ENCODE measurements around the gene PHIP.
A peak's percentile ranks its signal among the peaks of the same experiment; 100 is the strongest.

Gene PHIP

GRCh38 chr6:79081663-79082062 lies 3.6 kb upstream of the PHIP start:
- no peak for TF ChIP-seq CTCF (IDR thresholded peaks at IDR 0.05; ENCODE audit: low read depth, low read length)
- no peak overlapping the region for H3K4me3 ChIP-seq (ENCODE audit: low read depth, low read length)
- DNase-seq (ENCODE audit: low read depth, low spot score): no peak
- in situ Hi-C loops (cut with HindIII; ENCODE audit: low sequenced_read_pairs): no loop called here

- TF ChIP-seq CTCF (IDR thresholded peaks at IDR 0.05; ENCODE audit: low read depth, low read length): no peak
- peak; percentile 32 for DNase-seq (ENCODE audit: low read depth, low spot score)
- in situ Hi-C loops (cut with HindIII; ENCODE audit: low sequenced_read_pairs): no loop called here
- H3K4me3 ChIP-seq (ENCODE audit: low read depth, low read length): peak overlapping the region; percentile 77
These were observed 1.5 kb upstream of the PHIP start for GRCh38 chr6:79079561-79080041.

- TF ChIP-seq CTCF (IDR thresholded peaks at IDR 0.05; ENCODE audit: low read depth, low read length): no peak
- DNase-seq (ENCODE audit: low read depth, low spot score): no peak
- H3K4me3 ChIP-seq (ENCODE audit: low read depth, low read length): peak overlapping the region; percentile 77
- in situ Hi-C loops (cut with HindIII; ENCODE audit: low sequenced_read_pairs): no loop called here
These were observed 359 bp downstream of the PHIP start for GRCh38 chr6:79077715-79078074.

- in situ Hi-C loops (cut with HindIII; ENCODE audit: low sequenced_read_pairs): no loop called here
- H3K4me3 ChIP-seq (ENCODE audit: low read depth, low read length): peak overlapping the region; percentile 77
- peak; percentile 95 for DNase-seq (ENCODE audit: low read depth, low spot score)
- TF ChIP-seq CTCF (IDR thresholded peaks at IDR 0.05; ENCODE audit: low read depth, low read length): no peak
These were observed 1.0 kb downstream of the PHIP start for GRCh38 chr6:79076782-79077641.

- peak; percentile 43 for DNase-seq (ENCODE audit: low read depth, low spot score)
- H3K4me3 ChIP-seq (ENCODE audit: low read depth, low read length): peak overlapping the region; percentile 77
- in situ Hi-C loops (cut with HindIII; ENCODE audit: low sequenced_read_pairs): no loop called here
- TF ChIP-seq CTCF (IDR thresholded peaks at IDR 0.05; ENCODE audit: low read depth, low read length): no peak
These were observed 1.9 kb downstream of the PHIP start for GRCh38 chr6:79076160-79076559.

- in situ Hi-C loops (cut with HindIII; ENCODE audit: low sequenced_read_pairs): no loop called here
- no peak overlapping the region for H3K4me3 ChIP-seq (ENCODE audit: low read depth, low read length)
- DNase-seq (ENCODE audit: low read depth, low spot score): no peak
- TF ChIP-seq CTCF (IDR thresholded peaks at IDR 0.05; ENCODE audit: low read depth, low read length): no peak
These were observed 4.2 kb downstream of the PHIP start for GRCh38 chr6:79073888-79074287.

Data from astrocyte of the spinal cord (primary cell).